CD4-positive, alpha-beta memory T cell (primary cell): ENCODE data around the gene JUN. TPM values are rescaled to one million over a fixed set of nuclear protein-coding genes. Genes with fewer than 3 reads are reported as not detected.
"Not testable (repeated sequence)": the region's sequence is repeated elsewhere in the genome, so short reads cannot be mapped to it uniquely, and the experiment has no call there.

Experiments
- CTCF ChIA-PET: fragments of 350-600 bp; sonication (Branson Sonifier 250); formaldehyde crosslinking; loops from one replicate; lab custom pipeline; 2021; ENCODE audit warnings: inconsistent platforms; ENCODE audit not compliant: partially characterized antibody; lab: Charles Lee
- POLR2A ChIA-PET: fragments of 350-600 bp; sonication (Branson Sonifier 250); formaldehyde crosslinking; loops from one replicate; lab custom pipeline; 2021; ENCODE audit not compliant: partially characterized antibody; lab: Charles Lee
- DNase-seq, 5 donors: peaks; one replicate each; pipeline versions ENCODE4 v3.0.0 to v3.0.0-alpha.2; 2020 to 2022; ENCODE audit warnings: mixed read lengths in 1 of 5
- H3K27ac ChIP-seq: one replicate; pipeline ENCODE4 v1.7.0; 2013; ENCODE audit warnings: low read depth, low read length
- H3K27me3 ChIP-seq: 2 replicates; pipeline ENCODE4 v1.7.0; 2013; ENCODE audit warnings: mild to moderate bottlenecking, low read length, moderate library complexity; ENCODE audit not compliant: insufficient read depth
- H3K36me3 ChIP-seq: 2 replicates; pipeline ENCODE4 v1.7.0; 2013; ENCODE audit warnings: mild to moderate bottlenecking, low read length, moderate library complexity; ENCODE audit not compliant: insufficient read depth
- H3K4me1 ChIP-seq: 2 replicates; pipeline ENCODE4 v1.7.0; 2013; ENCODE audit warnings: mild to moderate bottlenecking, low read length, moderate library complexity; ENCODE audit not compliant: insufficient read depth
- H3K4me3 ChIP-seq, 2 donors: one replicate each; pipeline ENCODE4 v1.7.0; 2013; ENCODE audit warnings: low read length in 2 of 2, mild to moderate bottlenecking in 1 of 2
- H3K9me3 ChIP-seq, 2 donors: one replicate each; pipeline ENCODE4 v1.7.0; 2013; ENCODE audit warnings: low read length in 2 of 2, control low read depth in 1 of 2; ENCODE audit not compliant: control insufficient read depth in 1 of 2
- H3K27ac Mint-ChIP-seq, 7 donors: one replicate each; pipeline ENCODE4 v1.8.0; 2020 to 2021; ENCODE audit warnings: mixed read lengths in 7 of 7, mild to moderate bottlenecking in 6 of 7, inconsistent platforms in 3 of 7, moderate library complexity in 3 of 7
- H3K27me3 Mint-ChIP-seq, 2 donors: one replicate each; pipeline ENCODE4 v1.8.0; 2020 to 2021; ENCODE audit warnings: mixed read lengths in 2 of 2
- H3K36me3 Mint-ChIP-seq, 2 donors: one replicate each; pipeline ENCODE4 v1.8.0; 2020 to 2021; ENCODE audit warnings: mixed read lengths in 2 of 2, inconsistent platforms in 1 of 2, mild to moderate bottlenecking in 1 of 2
- H3K4me1 Mint-ChIP-seq, 4 donors: one replicate each; pipeline ENCODE4 v1.8.0; 2020 to 2021; ENCODE audit warnings: mixed read lengths in 4 of 4, mild to moderate bottlenecking in 1 of 4
- H3K4me3 Mint-ChIP-seq, 8 donors: one replicate each; pipeline ENCODE4 v1.8.0; 2020 to 2021; ENCODE audit warnings: mixed read lengths in 8 of 8, mild to moderate bottlenecking in 7 of 8, moderate library complexity in 6 of 8, inconsistent platforms in 3 of 8
- H3K9me3 Mint-ChIP-seq, 8 donors: one replicate each; pipeline ENCODE4 v1.8.0; 2020 to 2021; ENCODE audit warnings: mixed read lengths in 8 of 8, mild to moderate bottlenecking in 5 of 8, inconsistent platforms in 3 of 8, moderate library complexity in 1 of 8
- intact Hi-C: fragments of 100-400 bp; cut with micrococcal nuclease; formaldehyde crosslinking; loops from one replicate; pipeline ENCODE4 v1.15.1; 2023
- polyA plus RNA-seq, 2 donors: library from polyadenylated mRNA; unstranded; fragments of 300-500 nt; fragmentation: Illumina TruSeq; gene quantifications; one replicate each; pipeline ENCODE4 v1.2.3, GENCODE V29; 2021
- total RNA-seq, 2 experiments: library from RNA; stranded (reverse); gene quantifications; one replicate each; pipeline ENCODE4 v1.2.3, GENCODE V29; 2021

JUN gene
- total and polyA plus RNA-seq, 4 experiments from 2014 or later = 19.0 to 56.7 (median 29.7) TPM

- H3K27ac ChIP-seq = no peak overlapping the region
- Mint-ChIP-seq H3K9me3 (no peaks in the 10 kb centered on the region), H3K27ac (no peak overlapping the region), H3K36me3 (peaks cover 10 to 19% of the 10 kb centered on the region in 2 donors), H3K4me3 (no peak overlapping the region), H3K4me1 (peaks cover 0 to 9% (median 2%) of the 10 kb centered on the region in 4 donors), H3K27me3 (no peaks in the 10 kb centered on the region)
- no peak for DNase-seq
- H3K27me3 ChIP-seq = no peaks in the 10 kb centered on the region
- H3K4me1 ChIP-seq = no peaks in the 10 kb centered on the region
- CTCF ChIA-PET = no interaction called here
- no peaks in the 10 kb centered on the region for H3K36me3 ChIP-seq
- intact Hi-C loops = no loop called here
- no peaks in the 10 kb centered on the region for H3K9me3 ChIP-seq
- POLR2A ChIA-PET = interaction anchor here (1.2 kb wide), 1 partner anchor 21 kb away, joined by 3 read pairs; the partner anchor contains the start of gene JUN
- no peak overlapping the region for H3K4me3 ChIP-seq
Observed at GRCh38 chr1:58803858-58804257, 20.0 kb upstream of the JUN start.

- intact Hi-C loops = no loop called here
- POLR2A ChIA-PET = no interaction called here
- peaks cover 0 to 10% (median 2%) of the 10 kb centered on the region in 4 donors for H3K4me1 Mint-ChIP-seq
- Histone ChIP-seq H3K4me1 (no peaks in the 10 kb centered on the region), H3K4me3 (no peak overlapping the region), H3K27me3 (no peaks in the 10 kb centered on the region), H3K9me3 (no peaks in the 10 kb centered on the region), H3K27ac (no peak overlapping the region), H3K36me3 (no peaks in the 10 kb centered on the region)
- CTCF ChIA-PET = interaction anchor here (1.2 kb wide), 2 partner anchors 12 to 17 kb away, joined by 3 to 4 read pairs; no protein-coding TSS in a partner anchor
- H3K36me3 Mint-ChIP-seq = peaks cover 10 to 19% of the 10 kb centered on the region in 2 donors
- H3K27ac Mint-ChIP-seq = peak overlapping the region in 1 of 7 donors; percentile 6
- no peaks in the 10 kb centered on the region for H3K27me3 Mint-ChIP-seq
- H3K9me3 Mint-ChIP-seq = no peaks in the 10 kb centered on the region
- no peak overlapping the region for H3K4me3 Mint-ChIP-seq
- no peak for DNase-seq
Observed at GRCh38 chr1:58802640-58803399, 19.0 kb upstream of the JUN start.

GRCh38 chr1:58801286-58801685, 17.4 kb upstream of the JUN start:
- H3K4me3 ChIP-seq, H3K27me3 Mint-ChIP-seq, H3K27me3 ChIP-seq, H3K9me3 ChIP-seq, POLR2A ChIA-PET, H3K36me3 ChIP-seq, intact Hi-C loops, H3K4me1 ChIP-seq, H3K9me3 Mint-ChIP-seq, DNase-seq, H3K4me1 Mint-ChIP-seq, H3K27ac Mint-ChIP-seq, H3K4me3 Mint-ChIP-seq, H3K27ac ChIP-seq: not testable (repeated sequence)
- CTCF ChIA-PET = interaction anchor here (1.2 kb wide), 1 partner anchor 11 kb away, joined by 3 read pairs; no protein-coding TSS in a partner anchor
- H3K36me3 Mint-ChIP-seq = peaks cover 10 to 19% of the 10 kb centered on the region in 2 donors

GRCh38 chr1:58799650-58800049, 15.8 kb upstream of the JUN start:
- Histone ChIP-seq H3K36me3 (no peaks in the 10 kb centered on the region), H3K9me3 (no peaks in the 10 kb centered on the region), H3K4me1 (no peaks in the 10 kb centered on the region), H3K27ac (no peak overlapping the region), H3K27me3 (no peaks in the 10 kb centered on the region), H3K4me3 (no peak overlapping the region)
- DNase-seq = no peak
- Mint-ChIP-seq H3K27me3 (no peaks in the 10 kb centered on the region), H3K9me3 (no peaks in the 10 kb centered on the region), H3K4me3 (no peak overlapping the region), H3K36me3 (peaks cover 3 to 5% of the 10 kb centered on the region in 2 donors), H3K4me1 (peaks cover 5 to 10% (median 7%) of the 10 kb centered on the region in 4 donors), H3K27ac (peak overlapping the region in 1 of 7 donors; percentile 55)
- ChIA-PET CTCF (interaction anchor here (0.7 kb wide), 1 partner anchor 18 kb away, joined by 3 read pairs; no protein-coding TSS in a partner anchor), POLR2A (interaction anchor here (1.4 kb wide), 1 partner anchor 14 kb away, joined by 5 read pairs; no protein-coding TSS in a partner anchor)
- intact Hi-C loops = no loop called here

- CTCF ChIA-PET = no interaction called here
- H3K9me3 ChIP-seq = no peaks in the 10 kb centered on the region
- peaks cover 3 to 4% of the 10 kb centered on the region in 2 donors for H3K36me3 Mint-ChIP-seq
- no peak overlapping the region for H3K4me3 ChIP-seq
- H3K9me3 Mint-ChIP-seq = no peaks in the 10 kb centered on the region
- H3K4me1 ChIP-seq = peaks cover 2% of the 10 kb centered on the region
- peak overlapping the region in 1 of 7 donors; percentile 33 for H3K27ac Mint-ChIP-seq
- H3K27me3 Mint-ChIP-seq = no peaks in the 10 kb centered on the region
- no peak for DNase-seq
- H3K4me3 Mint-ChIP-seq = no peak overlapping the region
- no peak overlapping the region for H3K27ac ChIP-seq
- H3K36me3 ChIP-seq = no peaks in the 10 kb centered on the region
- intact Hi-C loops = no loop called here
- POLR2A ChIA-PET = interaction anchor here (1.3 to 1.4 kb wide), 2 partner anchors 13 to 16 kb away, joined by 5 read pairs; partner anchors contain the start of gene JUN
- H3K4me1 Mint-ChIP-seq = peaks cover 9 to 14% (median 12%) of the 10 kb centered on the region in 4 donors
- H3K27me3 ChIP-seq = no peaks in the 10 kb centered on the region
Observed at GRCh38 chr1:58798910-58799442, 15.1 kb upstream of the JUN start.

- Mint-ChIP-seq H3K36me3 (peaks cover 3 to 4% of the 10 kb centered on the region in 2 donors), H3K4me3 (no peak overlapping the region), H3K27ac (no peak overlapping the region), H3K27me3 (no peaks in the 10 kb centered on the region), H3K9me3 (no peaks in the 10 kb centered on the region), H3K4me1 (peaks cover 13 to 30% (median 15%) of the 10 kb centered on the region in 4 donors)
- POLR2A ChIA-PET = interaction anchor here (1.1 to 1.8 kb wide), 2 partner anchors 11 to 16 kb away, joined by 5 to 6 read pairs; no protein-coding TSS in a partner anchor
- CTCF ChIA-PET = no interaction called here
- Histone ChIP-seq H3K4me1 (peaks cover 6% of the 10 kb centered on the region), H3K4me3 (no peak overlapping the region), H3K27ac (no peak overlapping the region), H3K27me3 (no peaks in the 10 kb centered on the region), H3K9me3 (no peaks in the 10 kb centered on the region), H3K36me3 (no peaks in the 10 kb centered on the region)
- intact Hi-C loops = no loop called here
- no peak for DNase-seq
Observed at GRCh38 chr1:58796416-58796815, 12.6 kb upstream of the JUN start.

GRCh38 chr1:58794585-58794984, 10.7 kb upstream of the JUN start:
- Mint-ChIP-seq H3K27me3 (no peaks in the 10 kb centered on the region), H3K9me3 (no peaks in the 10 kb centered on the region), H3K36me3 (peaks cover 8 to 12% of the 10 kb centered on the region in 2 donors), H3K27ac (peak overlapping the region in 1 of 7 donors; percentile 24), H3K4me3 (peak overlapping the region in 1 of 8 donors; percentile 26), H3K4me1 (peaks cover 23 to 45% (median 26%) of the 10 kb centered on the region in 4 donors)
- ChIA-PET CTCF (no interaction called here), POLR2A (interaction anchor here (0.7 to 1.8 kb wide), 2 partner anchors 9 to 11 kb away, joined by 3 to 6 read pairs; partner anchors contain the start of gene JUN)
- Histone ChIP-seq H3K4me1 (peaks cover 6% of the 10 kb centered on the region), H3K9me3 (no peaks in the 10 kb centered on the region), H3K27ac (no peak overlapping the region), H3K27me3 (no peaks in the 10 kb centered on the region), H3K4me3 (no peak overlapping the region), H3K36me3 (no peaks in the 10 kb centered on the region)
- intact Hi-C loops = no loop called here
- DNase-seq = no peak
